NCI-H748 (cell line): ENCODE measurements around the gene C6orf15.

Experiments
- DNase-seq: peaks from one replicate; lab custom pipeline; 2025; ENCODE audit not compliant: unreplicated experiment; lab: John Stamatoyannopoulos, UW

C6orf15 gene

GRCh38 chr6:31112478-31112877, at the start of gene C6orf15:
C6orf15 (minus strand) TSS chr6:31112575; CDS start chr6:31112555, 20 bp downstream.
- DNase-seq: no peak

DNA sequence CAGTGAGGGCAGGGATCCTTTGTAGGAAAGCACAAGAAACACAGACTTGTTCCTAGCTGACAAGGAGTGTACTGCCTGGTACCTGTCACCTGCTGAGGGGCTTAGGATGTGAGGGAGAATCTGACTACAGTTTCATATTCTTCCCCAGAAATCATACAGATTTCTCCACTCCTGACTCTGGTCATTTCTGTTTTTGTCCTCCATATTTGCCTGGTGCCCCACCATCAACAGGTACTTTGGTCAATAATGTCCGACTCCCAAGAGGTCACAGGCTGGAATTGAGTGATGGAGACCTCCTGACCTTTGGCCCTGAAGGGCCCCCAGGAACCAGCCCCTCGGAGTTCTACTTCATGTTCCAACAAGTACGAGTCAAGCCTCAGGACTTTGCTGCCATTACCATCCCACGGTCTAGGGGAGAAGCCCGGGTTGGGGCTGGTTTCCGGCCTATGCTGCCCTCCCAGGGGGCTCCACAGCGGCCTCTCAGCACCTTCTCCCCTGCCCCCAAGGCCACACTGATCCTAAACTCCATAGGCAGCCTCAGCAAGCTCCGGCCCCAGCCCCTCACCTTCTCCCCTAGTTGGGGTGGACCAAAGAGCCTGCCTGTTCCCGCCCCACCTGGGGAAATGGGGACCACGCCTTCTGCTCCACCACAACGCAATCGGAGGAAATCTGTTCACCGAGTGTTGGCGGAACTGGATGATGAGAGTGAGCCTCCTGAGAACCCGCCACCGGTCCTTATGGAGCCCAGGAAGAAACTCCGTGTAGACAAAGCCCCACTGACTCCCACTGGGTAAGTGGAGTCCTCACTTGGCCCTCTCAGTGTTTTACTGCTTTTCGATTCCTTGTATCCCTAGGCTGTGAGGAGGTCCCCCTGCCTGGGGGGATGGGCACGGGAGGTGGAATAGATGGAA, 49.1 kb upstream of the C6orf15 start:
- DNase-seq: no peak

DNA sequence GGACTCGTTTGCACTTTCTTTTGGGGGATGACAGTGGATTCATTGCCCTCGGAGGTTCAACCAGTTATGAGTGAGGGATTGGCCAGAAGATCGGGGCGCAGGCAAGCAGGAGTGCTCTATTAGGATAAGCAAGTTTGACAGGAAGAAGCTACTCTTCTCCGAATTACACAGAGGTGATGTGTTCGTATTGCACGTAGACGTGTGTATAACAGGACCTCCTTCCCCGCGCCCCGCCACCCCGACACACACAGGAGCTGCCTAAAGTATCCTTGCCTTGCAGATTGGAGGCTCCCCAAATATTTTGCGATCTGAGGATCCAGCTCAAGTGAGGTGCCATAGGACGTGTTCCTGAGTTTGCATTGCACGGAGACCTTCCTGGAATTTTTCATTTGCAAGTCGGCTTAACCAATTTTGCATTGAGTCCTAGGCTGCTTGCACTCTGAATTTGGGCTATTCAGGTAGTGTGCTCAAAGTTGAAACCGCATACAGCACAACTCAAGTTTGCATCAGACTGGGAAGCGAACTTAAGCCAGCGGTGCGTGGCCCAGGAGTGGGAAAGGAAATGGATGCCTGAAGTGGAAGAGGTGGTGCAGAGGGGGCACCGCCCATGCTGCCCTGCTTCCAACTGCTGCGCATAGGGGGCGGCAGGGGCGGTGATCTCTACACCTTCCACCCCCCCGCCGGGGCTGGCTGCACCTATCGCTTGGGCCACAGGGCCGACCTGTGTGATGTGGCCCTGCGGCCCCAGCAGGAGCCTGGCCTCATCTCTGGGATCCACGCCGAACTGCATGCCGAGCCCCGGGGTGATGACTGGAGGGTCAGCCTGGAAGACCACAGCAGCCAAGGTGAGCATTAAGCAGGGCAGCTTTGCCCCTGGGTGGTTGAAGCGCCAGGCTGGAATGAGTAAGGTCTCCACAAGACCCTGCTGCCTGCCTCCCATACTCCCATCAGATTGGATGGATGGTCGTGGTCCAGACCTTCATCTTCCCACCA, 46.8 kb upstream of the C6orf15 start:
- peak; percentile 68 for DNase-seq

DNA sequence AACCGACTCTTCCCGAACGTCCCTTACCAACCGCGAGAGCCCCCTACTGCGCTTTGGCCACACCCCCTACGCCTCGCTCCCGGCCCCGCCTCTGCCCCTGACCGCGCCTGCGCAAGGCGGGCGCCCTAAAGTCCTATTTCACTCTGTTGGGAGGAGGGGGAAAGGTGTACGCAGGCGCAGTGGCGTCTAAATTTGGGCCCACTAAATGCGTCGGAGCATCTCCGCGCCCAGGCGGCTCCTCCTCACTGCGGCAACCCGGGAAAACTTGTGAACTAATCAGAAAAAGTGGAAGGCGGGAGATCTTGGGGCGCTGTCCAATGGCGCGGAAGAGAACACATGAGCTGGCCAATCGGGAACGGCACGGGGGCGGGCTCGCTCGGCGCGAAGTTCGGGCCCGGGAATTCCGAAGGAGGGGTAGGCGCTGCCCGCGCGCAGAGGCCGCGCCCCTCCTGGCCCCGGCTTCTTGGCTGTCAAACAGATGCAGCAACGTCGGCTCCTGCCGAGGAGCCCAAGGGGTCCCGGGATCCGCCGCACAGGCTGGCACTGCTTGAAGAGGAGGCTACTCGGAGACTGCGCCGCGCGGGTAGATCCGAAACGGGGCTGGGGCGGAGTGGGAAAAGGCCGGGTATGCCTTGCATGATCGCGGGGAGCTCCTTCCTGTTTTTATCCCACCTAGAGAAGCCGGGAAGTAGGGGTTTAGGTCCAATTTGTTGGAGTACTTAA, 45.9 kb upstream of the C6orf15 start, which contains the start of gene TCF19:
Gene TCF19 (plus strand): TSS at position 450 of the 723 bp plus-strand sequence. CDS start 881 bp downstream, outside the sequence.
- peak; percentile 100 for DNase-seq

- DNase-seq: peak; percentile 49
Observed at GRCh38 chr6:31157513-31158139, 45.3 kb upstream of the C6orf15 start, which contains the start of gene CCHCR1. CCHCR1 (minus strand) TSS chr6:31157802; CDS start chr6:31157600, 202 bp downstream.

GRCh38 chr6:31156641-31157040, 44.3 kb upstream of the C6orf15 start:
- no peak for DNase-seq

GRCh38 chr6:31154436-31154835, 42.1 kb upstream of the C6orf15 start:
- no peak for DNase-seq

DNA sequence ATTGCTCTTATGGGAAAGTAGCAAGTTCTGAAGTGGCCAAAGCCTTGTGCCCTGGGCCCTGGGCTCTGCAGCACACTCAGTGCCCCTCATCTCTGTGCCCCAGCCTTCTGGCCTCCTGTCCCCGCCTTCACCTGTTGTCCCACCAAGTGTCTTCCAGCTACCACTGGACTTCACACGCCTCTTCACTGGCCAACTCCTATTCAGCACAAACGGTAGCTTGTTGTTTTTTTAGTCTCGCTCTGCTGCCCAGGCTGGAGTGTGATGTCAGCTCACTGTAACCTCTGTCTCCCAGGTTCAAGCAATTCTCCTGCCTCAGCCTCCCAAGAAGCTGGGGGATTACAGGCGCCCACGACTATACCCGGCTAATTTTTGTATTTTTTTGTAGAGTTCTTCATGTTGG, 40.4 kb upstream of the C6orf15 start:
- no peak for DNase-seq

DNA sequence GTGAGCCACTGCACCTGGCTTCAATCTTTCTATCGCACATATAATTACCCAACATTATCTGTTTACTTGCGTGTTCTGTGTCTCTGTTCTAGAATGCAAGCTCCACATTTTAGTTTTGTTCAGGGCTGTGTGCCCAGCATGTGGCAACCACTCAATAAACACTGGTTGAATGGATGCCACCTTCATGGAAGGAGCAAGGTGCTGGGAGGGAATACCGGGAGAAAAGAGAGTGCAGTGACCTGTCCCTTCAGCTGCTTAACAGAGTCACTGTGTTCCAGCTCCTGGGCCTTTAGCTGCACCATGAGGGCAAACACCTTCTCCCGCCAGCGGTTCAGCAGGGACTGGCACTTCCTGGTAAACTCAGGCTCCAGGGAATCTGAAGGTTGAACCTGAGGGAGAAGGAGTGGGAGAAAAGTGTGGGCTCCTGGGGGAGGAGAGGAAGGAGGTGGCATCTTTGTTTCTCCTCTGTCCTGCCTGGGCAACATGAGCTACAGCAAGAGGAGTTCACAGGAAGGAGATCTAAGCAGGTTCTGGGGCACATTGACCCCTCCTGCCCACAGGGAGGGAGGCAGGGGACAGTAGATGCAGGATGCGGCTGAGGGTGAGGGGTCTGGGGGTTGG, 37.6 kb upstream of the C6orf15 start:
- peak; percentile 30 for DNase-seq

DNA sequence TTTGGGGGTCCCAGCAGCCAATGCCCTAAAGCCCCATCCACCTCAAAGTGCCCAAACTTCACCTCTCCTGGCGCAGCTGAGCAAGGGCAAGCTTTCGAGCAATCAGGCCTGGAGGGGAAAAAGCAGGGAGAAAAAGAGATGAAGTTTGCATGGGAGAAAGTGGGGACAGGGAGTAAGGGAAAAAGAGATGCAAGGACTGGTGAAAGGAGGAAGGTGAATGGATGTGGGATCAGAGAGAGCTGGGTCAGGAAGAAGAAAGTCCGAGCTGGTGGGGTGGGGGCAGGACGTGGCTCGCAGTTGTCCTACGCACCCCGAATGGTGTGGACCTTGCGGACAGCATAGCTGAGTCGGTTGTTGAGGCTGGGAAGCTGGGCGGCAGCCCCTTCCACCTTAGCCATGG, 33.0 kb upstream of the C6orf15 start:
- no peak for DNase-seq

DNA sequence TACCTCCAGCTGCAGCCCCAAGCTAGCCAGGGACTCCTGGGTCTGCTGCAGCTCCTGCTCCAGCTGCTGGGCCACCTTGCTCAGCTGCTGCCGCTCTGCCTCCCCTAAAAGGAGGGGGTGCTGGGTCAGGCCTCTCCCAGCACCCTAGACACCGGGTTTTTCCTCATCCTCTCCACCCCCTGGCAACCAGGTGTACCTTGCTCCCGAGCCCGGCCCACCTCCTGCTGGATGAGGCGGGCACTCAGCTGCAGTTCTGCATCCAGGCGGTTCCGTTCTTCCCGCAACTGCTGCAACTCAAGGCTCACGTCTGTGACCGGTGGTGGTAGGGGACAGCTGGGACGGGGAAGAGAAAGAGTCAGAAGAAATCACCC, 32.6 kb upstream of the C6orf15 start:
- DNase-seq: no peak

GRCh38 chr6:31144296-31144969, 32.1 kb upstream of the C6orf15 start:
- no peak for DNase-seq

- no peak for DNase-seq
Observed at GRCh38 chr6:31143148-31143547, 30.8 kb upstream of the C6orf15 start.

DNA sequence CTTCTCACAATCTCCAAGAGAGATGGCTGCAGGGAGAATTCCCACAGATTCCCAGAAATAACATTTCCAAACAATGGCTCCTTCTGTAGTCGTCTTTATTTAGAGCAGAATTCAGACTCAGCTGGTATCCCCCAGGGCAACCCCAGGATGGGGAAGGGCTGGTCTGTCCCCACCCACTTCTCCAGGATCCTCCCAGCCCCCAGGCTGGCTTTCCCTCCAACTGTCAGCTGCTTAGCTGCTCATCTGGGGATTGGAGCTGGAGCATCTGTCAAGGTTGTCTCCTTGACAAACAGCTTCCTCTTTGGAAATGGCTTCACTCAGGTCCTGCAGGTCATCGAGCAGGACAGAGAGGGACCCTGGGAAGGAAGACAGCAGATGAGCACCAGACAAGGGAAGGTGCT, 30.0 kb upstream of the C6orf15 start:
- DNase-seq: no peak

- DNase-seq: no peak
Observed at GRCh38 chr6:31140643-31141042, 28.3 kb upstream of the C6orf15 start.

DNA sequence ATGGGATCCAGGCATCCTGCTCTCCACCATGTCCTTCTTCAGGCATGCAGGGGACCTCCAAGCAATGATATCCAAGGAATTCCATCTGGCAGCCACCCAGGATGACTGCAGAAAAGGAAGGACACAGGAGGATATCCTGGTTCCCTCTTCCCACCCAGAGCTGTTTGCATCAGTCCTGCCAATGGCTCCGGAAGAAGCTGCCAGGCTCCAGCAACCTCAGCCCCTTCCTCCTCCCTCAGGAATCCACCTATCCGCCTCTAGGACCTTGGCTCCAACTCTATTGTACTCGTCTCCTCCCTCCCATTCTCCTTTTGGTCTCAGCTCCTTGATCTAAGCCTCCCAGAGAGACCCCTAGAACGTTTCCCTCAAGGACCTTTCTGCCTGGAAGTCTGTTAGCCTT, 27.2 kb upstream of the C6orf15 start:
- DNase-seq: no peak

- no peak for DNase-seq
Observed at GRCh38 chr6:31138982-31139381, 26.6 kb upstream of the C6orf15 start, which contains the start of gene PSORS1C2. PSORS1C2 (minus strand) TSS chr6:31139066; CDS start chr6:31139026, 40 bp downstream.

- no peak for DNase-seq
Observed at GRCh38 chr6:31135710-31136109, 23.3 kb upstream of the C6orf15 start.

GRCh38 chr6:31132806-31133205, 20.4 kb upstream of the C6orf15 start:
- no peak for DNase-seq
